Gastroesophageal sphincter (tissue), 3 donors: Measurements from ENCODE around the gene ETV3L.

Experiments
- CTCF ChIP-seq, 4 experiments: fragments of 200-600 bp in 2 of 4; fragments of 450-650 bp in 2 of 4; sonication (generic) in 1 of 4; IDR thresholded peaks; one replicate each; pipeline ENCODE4 v1.5.1; 2017 to 2019; ENCODE audit warnings: antibody characterized with exemption in 4 of 4, mild to moderate bottlenecking in 2 of 4, moderate library complexity in 2 of 4
- POLR2A ChIP-seq, 2 donors: fragments of 450-650 bp; IDR thresholded peaks; one replicate each; pipeline ENCODE4 v1.6.1; 2017; ENCODE audit warnings: antibody characterized with exemption in 2 of 2, mild to moderate bottlenecking in 2 of 2, moderate library complexity in 1 of 2

- TF ChIP-seq CTCF (IDR thresholded peaks at IDR 0.05): no peak
- TF ChIP-seq POLR2A (IDR thresholded peaks at IDR 0.05): no peak
Observed at GRCh38 chr1:157142765-157143423, 43.3 kb upstream of the ETV3L start.
